ENCODE results near the gene PPP1R15A. TPM values are rescaled to one million over a fixed set of nuclear protein-coding genes. Genes with fewer than 3 reads are reported as not detected.

PPP1R15A gene
- total and polyA plus RNA-seq, 2 of the 8 experiments (the other 6 are each of a cell fraction or from before 2014, with no cell fraction given) = 4.1 to 14.0 TPM

- H2BK15ac ChIP-seq (ENCODE audit: low read length) = no peak overlapping the region
- no peak overlapping the region for H2BK120ac ChIP-seq (replicated peaks; ENCODE audit: low read depth, low read length)
- TF ChIP-seq BACH1 (IDR thresholded peaks at IDR 0.05; ENCODE audit: low read length) = no peak
- TF ChIP-seq SP2 (IDR thresholded peaks at IDR 0.05; ENCODE audit: low read length) = no peak
- POLR2A ChIA-PET (ENCODE audit: partially characterized antibody) = interaction anchor here (1.0 to 2.0 kb wide), 3 partner anchors 10 to 34 kb away, joined by 3 to 6 read pairs (median 3); partner anchors contain the start of gene PPP1R15A
- H3K27ac ChIP-seq (ENCODE audit: low read depth, low read length) = no peak overlapping the region
- peaks cover 9 to 30% (median 20%) of the 10 kb centered on the region in 4 experiments; a peak in 6 of 8 replicates for H3K36me3 ChIP-seq (ENCODE audit: control insufficient read depth in 2 of 4, insufficient read depth in 4 of 4, low read length in 3 of 4)
- no peaks in the 10 kb centered on the region for H3K9me3 ChIP-seq (ENCODE audit: insufficient read depth in 2 of 2, low read depth in 1 of 2, low read length in 1 of 2)
- peak overlapping the region; percentile 9; the same call in 1 of the 2 replicates for H2BK5ac ChIP-seq (ENCODE audit: low read depth, low read length)
- WGBS, 2 experiments (ENCODE audit: extremely low coverage in 1 of 2, insufficient coverage in 1 of 2, insufficient read length in 1 of 2, insufficient replicate concordance in 2 of 2, low coverage in 1 of 2, low lambda C conversion rate in 2 of 2, missing lambda C conversion rate in 1 of 2) = 88% methylated on average over 13 of the region's 14 CpGs; no CpG with 5 or more reads in 1 of the 2 experiments
- no peak overlapping the region for H3K9ac ChIP-seq (replicated peaks in 1 of 4; ENCODE audit: extremely low read depth in 1 of 4, low read depth in 3 of 4, low read length in 3 of 4)
- no peak for FAIRE-seq
- H4K91ac ChIP-seq (replicated peaks; ENCODE audit: insufficient read length, low read length) = no peak overlapping the region
- H2AFZ ChIP-seq (ENCODE audit: low read length) = no peak overlapping the region
- H4K5ac ChIP-seq (ENCODE audit: insufficient read length, low read depth, low read length) = no peak overlapping the region
- H4K8ac ChIP-seq (ENCODE audit: extremely low read depth, insufficient read depth, low read length) = no peak overlapping the region
- no peak overlapping the region for H3K23ac ChIP-seq (ENCODE audit: insufficient read length)
- no peak for DNase-seq (ENCODE audit: low read depth in 1 of 2, low spot score in 2 of 2)
- H3K56ac ChIP-seq (replicated peaks; ENCODE audit: insufficient read length, low read depth, low read length) = no peak overlapping the region
- no peak overlapping the region for H3K4ac ChIP-seq (replicated peaks; ENCODE audit: insufficient read length, low read depth, low read length)
- no peaks in the 10 kb centered on the region; a peak in 3 of 7 replicates for H3K4me1 ChIP-seq (replicated peaks in 1 of 4; ENCODE audit: control insufficient read depth in 3 of 4, insufficient read depth in 4 of 4, low read length in 3 of 4)
- H3K27me3 ChIP-seq (replicated peaks in 1 of 4; ENCODE audit: control insufficient read depth in 3 of 4, extremely low read depth in 1 of 4, insufficient read depth in 3 of 4, low read length in 3 of 4) = no peaks in the 10 kb centered on the region
- H3K14ac ChIP-seq (ENCODE audit: insufficient read length) = no peak overlapping the region
- H4K20me1 ChIP-seq (replicated peaks in 1 of 2; ENCODE audit: control insufficient read depth in 1 of 2, insufficient read depth in 2 of 2, low read length in 2 of 2) = peaks cover 0 to 2% of the 10 kb centered on the region in 2 experiments
- peaks cover 5% of the 10 kb centered on the region; the same call in 1 of the 2 replicates for H3K23me2 ChIP-seq (ENCODE audit: low read depth, low read length)
- CTCF ChIA-PET (ENCODE audit: partially characterized antibody) = interaction anchor here (1.6 kb wide), 1 partner anchor 169 kb away, joined by 3 read pairs; no protein-coding TSS in a partner anchor
- H3K18ac ChIP-seq (ENCODE audit: extremely low read depth, low read length) = no peak overlapping the region
- no peak overlapping the region for H2BK12ac ChIP-seq (ENCODE audit: low read depth, low read length)
- peaks cover 2% of the 10 kb centered on the region; the same call in 1 of the 2 replicates for H3K79me1 ChIP-seq (ENCODE audit: low read depth, low read length)
- no peak overlapping the region for H3K4me3 ChIP-seq (ENCODE audit: extremely low read depth in 1 of 4, insufficient read depth in 2 of 4, low read depth in 3 of 4, low read length in 4 of 4)
- no peak overlapping the region for H2BK20ac ChIP-seq (ENCODE audit: low read length)
- no peak overlapping the region for H3K4me2 ChIP-seq (ENCODE audit: insufficient read depth in 1 of 2, low read depth in 2 of 2, low read length in 2 of 2)
- H2AK5ac ChIP-seq (ENCODE audit: low read depth, low read length) = no peak overlapping the region
- H3K79me2 ChIP-seq (ENCODE audit: control insufficient read depth in 1 of 2, insufficient read depth in 2 of 2, low read length in 2 of 2) = peaks cover 0 to 15% of the 10 kb centered on the region in 2 experiments; a peak in 2 of 4 replicates
Measured at GRCh38 chr19:48905664-48906063, 33.4 kb downstream of the PPP1R15A start.

Measured in H1 (cell line).